Measurements from ENCODE around the gene SLC12A7. TPM values are rescaled to one million over a fixed set of nuclear protein-coding genes. Genes with fewer than 3 reads are reported as not detected.
"Not testable (repeated sequence)": the region's sequence is repeated elsewhere in the genome, so short reads cannot be mapped to it uniquely, and the experiment has no call there.

SLC12A7 gene
- total RNA-seq, 2 experiments from 2014 or later, result 101 to 111 TPM

DNA sequence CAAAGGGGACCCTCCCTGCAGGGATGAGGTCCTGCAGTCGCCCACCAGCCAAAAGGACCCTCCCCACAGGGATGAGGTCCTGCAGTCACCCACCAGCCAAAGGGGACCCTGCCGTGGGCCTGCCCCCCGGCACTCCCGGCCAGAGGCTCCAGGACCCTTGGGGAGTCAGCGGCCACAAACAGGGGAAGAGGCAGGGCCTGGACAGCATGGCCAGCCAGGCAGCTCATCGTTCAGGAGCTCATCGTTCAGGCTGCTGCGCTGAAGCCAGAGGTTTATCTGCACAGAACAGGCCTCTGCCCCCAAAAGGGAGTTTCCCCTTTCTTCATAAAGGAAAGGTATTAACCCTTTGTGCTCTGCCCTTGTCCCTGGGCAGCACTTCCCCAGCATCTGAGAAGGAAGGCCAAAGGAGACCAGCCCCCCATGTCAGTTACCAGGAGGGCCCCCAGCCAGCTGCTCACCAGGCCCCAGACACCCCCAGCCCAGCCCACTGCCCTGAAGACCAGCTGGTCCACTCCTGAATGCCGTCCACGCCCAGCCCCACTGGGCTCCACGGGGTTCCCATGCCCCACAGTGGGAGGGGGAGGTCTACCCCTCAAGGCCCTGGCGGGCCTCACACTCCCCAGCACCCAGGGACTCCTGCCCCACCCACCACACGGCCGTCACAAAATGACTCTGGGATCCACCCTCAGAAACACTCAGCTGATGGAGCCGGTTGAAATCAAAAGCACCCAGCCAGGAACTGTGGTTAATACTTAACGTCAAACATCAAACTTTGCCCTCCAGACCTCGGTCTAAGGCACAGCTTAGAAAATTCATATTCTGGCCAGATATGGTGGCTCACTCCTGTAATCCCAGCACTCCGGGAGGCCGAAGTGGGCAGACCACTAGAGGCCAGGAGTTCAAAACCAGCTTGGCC, 6.3 kb downstream of the SLC12A7 start:
- ATAC-seq (peak; percentile 63), DNase-seq (peak; percentile 87)
- CTCF ChIA-PET, result interaction anchor here (1.0 to 2.9 kb wide), 6 partner anchors 35 to 274 kb away, joined by 3 to 11 read pairs (median 4); no protein-coding TSS in a partner anchor
- Mint-ChIP-seq H3K4me3 (peak overlapping the region; percentile 88), H3K9me3 (ENCODE audit: insufficient read depth) (no peaks in the 10 kb centered on the region), H3K27ac (peak overlapping the region; percentile 98), H3K36me3 (ENCODE audit: low read depth) (peaks cover 52% of the 10 kb centered on the region), H3K27me3 (ENCODE audit: low read depth) (no peaks in the 10 kb centered on the region), H3K4me1 (ENCODE audit: low read depth) (peaks cover 87% of the 10 kb centered on the region)
- POLR2A ChIA-PET, result interaction anchor here (0.8 to 1.6 kb wide), 6 partner anchors 8 to 148 kb away, joined by 3 to 5 read pairs (median 4); no protein-coding TSS in a partner anchor

DNA sequence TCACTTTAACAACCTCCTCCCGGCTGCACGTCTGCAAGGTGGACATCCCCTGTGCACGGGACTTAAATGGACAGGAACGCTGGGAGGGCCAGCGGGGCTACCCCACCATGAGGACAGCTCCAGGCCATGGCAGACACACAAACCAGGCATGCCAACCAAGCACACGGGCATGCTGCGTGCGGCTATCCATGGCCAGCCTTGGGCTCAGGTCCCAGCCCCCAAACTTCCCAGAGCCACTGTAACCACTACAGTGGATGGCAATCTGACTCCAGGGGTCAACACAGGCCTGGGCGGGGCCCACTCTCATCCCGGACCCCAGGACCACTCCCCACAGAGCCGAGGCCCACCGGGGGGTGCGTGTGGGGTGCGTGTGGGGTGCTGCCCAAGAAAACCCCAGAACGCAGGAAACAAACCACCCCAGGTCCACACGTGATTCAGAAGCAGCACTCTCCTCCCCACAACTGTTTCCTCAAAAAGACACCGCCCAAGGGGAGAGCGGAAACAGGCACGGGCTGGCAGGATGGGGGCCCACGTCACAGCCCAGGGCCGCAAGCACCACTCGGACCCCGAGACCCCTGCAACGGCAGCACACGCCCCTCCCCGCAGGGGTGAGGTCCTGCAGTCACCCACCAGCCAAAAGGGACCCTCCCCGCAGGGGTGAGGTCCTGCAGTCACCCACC, 7.4 kb downstream of the SLC12A7 start:
- H3K4me3 Mint-ChIP-seq, result peak overlapping the region; percentile 88

DNA sequence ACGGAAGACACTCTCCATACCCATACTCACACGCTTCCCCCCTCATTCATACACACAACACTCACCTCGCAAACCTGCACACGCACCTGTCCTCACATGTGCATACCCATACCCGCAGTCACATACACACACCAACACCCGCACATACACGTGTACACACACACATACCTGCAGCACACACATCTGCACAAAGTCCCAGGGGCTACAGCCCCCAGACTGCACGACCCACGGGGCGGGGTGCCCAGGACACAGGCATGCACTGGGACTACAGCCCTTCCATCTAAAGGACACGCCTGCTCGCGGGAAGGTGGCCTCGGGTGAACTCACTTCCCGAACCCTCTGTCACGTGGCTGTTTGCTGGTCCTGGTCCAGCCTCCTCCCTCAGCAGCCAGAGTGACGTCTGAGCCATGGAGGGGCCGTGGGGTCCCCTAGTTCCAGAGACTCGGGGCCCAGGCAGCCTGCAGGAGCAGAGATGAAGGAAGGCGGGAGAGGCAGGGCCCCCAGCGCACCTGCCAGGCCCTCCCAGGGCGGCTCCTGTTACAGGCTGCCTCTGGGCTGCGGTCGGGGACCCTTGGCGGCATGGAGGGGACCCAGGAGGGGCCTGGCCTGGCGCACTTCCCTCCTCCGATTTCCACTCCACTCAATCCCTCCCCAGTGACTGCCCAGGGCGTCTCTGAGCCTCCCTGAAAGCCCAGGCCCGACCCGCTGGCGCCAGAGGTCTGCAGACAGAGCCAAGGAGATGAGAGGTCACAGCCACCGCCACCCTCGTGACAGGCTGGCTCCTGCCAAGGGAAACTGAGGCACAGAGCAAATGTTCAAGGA, 8.1 kb downstream of the SLC12A7 start:
- H3K4me1 Mint-ChIP-seq (ENCODE audit: low read depth), result peaks cover 83% of the 10 kb centered on the region
- peaks cover 44% of the 10 kb centered on the region for H3K36me3 Mint-ChIP-seq (ENCODE audit: low read depth)
- H3K27ac Mint-ChIP-seq, result peak overlapping the region; percentile 98
- H3K4me3 Mint-ChIP-seq, result peak overlapping the region; percentile 88
- POLR2A ChIA-PET, result no interaction called here
- H3K9me3 Mint-ChIP-seq (ENCODE audit: insufficient read depth), result no peaks in the 10 kb centered on the region
- CTCF ChIA-PET, result interaction anchor here (1.3 kb wide), 1 partner anchor 64 kb away, joined by 3 read pairs; no protein-coding TSS in a partner anchor
- DNase-seq, result peak; percentile 51
- no peak for ATAC-seq
- no peaks in the 10 kb centered on the region for H3K27me3 Mint-ChIP-seq (ENCODE audit: low read depth)

More for the DNA sequence above, 7.4 kb downstream of the SLC12A7 start:
- Mint-ChIP-seq H3K27me3 (ENCODE audit: low read depth) (no peaks in the 10 kb centered on the region), H3K4me1 (ENCODE audit: low read depth) (peaks cover 84% of the 10 kb centered on the region), H3K9me3 (ENCODE audit: insufficient read depth) (no peaks in the 10 kb centered on the region), H3K27ac (peak overlapping the region; percentile 98), H3K36me3 (ENCODE audit: low read depth) (peaks cover 45% of the 10 kb centered on the region)
- POLR2A ChIA-PET, result no interaction called here
- DNase-seq (peak; percentile 83), ATAC-seq (peak; percentile 41)
- CTCF ChIA-PET, result no interaction called here

DNA sequence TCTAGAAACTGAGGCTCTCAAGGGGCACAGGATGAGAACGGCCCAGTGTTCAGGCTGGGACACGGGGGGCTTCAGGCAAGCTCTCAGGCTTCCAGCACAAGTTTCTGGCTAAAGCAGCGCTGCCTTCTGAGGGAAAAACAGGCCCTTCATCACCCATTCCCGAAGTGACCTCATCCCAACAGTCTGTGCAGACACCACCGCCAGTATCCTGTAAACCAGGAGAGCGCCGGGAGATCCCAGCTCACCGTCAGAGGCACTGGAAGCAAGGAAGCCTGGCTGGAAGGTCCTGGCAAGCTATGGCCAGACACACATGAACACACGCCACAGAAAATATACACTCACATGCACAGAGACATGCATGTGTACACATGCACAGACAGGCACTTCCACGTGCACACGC, 8.8 kb downstream of the SLC12A7 start:
- CTCF ChIA-PET, result interaction anchor here (0.9 to 1.3 kb wide), 2 partner anchors 64 to 112 kb away, joined by 3 read pairs; no protein-coding TSS in a partner anchor

DNA sequence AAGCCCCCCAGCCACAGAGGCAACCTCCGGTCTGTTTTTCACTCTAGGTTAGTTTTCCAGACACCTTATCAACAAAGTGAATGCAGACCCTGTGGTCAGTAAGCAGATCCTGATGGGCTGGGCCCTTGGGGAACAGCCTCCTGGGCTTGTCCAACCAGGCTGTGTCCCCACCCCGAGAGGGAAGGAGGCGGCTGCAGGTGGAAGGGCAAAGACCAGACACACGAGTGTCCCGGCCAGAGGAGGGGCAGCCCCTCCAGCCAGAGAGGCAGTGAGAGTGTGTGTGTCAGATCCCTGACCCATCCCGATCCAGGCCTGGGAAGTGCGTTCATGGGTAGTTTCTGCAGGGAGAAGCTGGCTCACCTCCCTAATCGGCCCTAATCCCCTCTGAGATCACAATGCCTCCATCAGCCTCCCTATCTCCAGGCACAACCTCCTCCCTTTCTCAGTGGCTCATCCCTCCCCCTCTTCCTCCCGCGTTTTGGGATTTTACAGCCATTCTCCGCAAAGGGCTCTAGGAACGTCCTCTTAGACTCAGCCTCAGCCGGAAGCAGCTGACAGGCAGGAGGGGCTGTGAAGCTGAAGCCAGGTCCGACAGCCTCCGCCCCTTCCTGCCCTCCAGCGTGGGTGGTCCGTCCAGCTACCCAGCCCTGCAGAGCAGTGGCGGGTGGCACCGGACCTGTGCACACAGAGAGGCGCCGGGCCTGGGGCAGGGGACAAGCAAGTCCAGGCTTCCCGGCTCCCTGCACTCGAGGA, 9.7 kb downstream of the SLC12A7 start:
- Mint-ChIP-seq H3K4me3 (peak overlapping the region; percentile 10), H3K27me3 (ENCODE audit: low read depth) (no peaks in the 10 kb centered on the region), H3K27ac (peak overlapping the region; percentile 64), H3K36me3 (ENCODE audit: low read depth) (peaks cover 35% of the 10 kb centered on the region), H3K4me1 (ENCODE audit: low read depth) (peaks cover 76% of the 10 kb centered on the region), H3K9me3 (ENCODE audit: insufficient read depth) (no peaks in the 10 kb centered on the region)
- DNase-seq, result peak; percentile 39
- ATAC-seq, result no peak
- ChIA-PET POLR2A (no interaction called here), CTCF (interaction anchor here (0.6 to 1.3 kb wide), 3 partner anchors 39 to 111 kb away, joined by 3 read pairs; no protein-coding TSS in a partner anchor)

More for the DNA sequence above, 8.8 kb downstream of the SLC12A7 start:
- H3K27ac Mint-ChIP-seq, result peak overlapping the region; percentile 98
- ATAC-seq (no peak), DNase-seq (no peak)
- H3K4me3 Mint-ChIP-seq, result peak overlapping the region; percentile 88
- peaks cover 78% of the 10 kb centered on the region for H3K4me1 Mint-ChIP-seq (ENCODE audit: low read depth)
- H3K36me3 Mint-ChIP-seq (ENCODE audit: low read depth), result peaks cover 39% of the 10 kb centered on the region
- no peaks in the 10 kb centered on the region for H3K9me3 Mint-ChIP-seq (ENCODE audit: insufficient read depth)
- POLR2A ChIA-PET, result no interaction called here
- H3K27me3 Mint-ChIP-seq (ENCODE audit: low read depth), result no peaks in the 10 kb centered on the region

DNA sequence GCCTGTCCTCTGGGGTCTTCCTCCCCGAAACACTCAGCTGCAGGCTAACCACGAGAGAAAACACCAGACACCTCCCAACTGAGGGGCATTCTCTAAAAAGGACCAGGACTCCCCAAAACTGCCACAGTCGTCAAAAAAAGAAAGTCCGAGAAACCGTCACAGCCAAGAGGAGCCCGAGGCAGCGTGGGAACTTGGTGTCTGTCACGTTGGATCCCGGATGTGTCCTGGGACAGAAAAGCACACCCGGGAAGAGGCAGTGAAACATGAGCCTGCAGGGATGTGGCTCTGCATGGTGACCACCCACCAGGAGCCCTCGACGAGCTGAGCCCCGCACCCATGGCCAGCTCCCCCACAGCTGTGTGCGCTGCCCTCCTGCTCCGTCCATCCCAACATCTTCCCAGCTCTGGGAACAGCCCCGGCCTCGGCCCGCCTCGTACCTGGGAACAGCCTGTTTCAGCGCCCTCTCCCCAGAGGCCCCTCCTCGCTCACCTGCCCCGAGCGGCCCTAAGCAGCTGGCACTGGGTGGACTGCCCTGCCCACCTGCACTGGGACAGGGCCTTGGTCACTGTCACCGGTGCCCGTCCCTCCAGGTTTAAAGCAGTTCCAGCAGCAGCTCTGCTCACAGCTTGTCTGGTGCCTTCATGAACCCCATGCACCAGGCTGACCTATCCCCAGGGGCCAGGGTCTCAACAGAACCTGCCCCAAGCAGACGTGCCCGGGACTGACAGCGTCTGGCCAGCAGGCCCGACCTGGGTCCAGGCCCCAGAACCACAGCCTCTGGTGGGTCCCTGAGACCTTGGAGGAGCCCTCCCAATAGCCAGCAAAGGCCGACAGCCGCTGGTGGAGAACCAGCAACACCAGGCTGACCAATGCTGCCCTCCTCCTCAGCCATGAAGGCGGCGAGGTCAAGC, 10.9 kb downstream of the SLC12A7 start:
- no peak overlapping the region for H3K4me3 Mint-ChIP-seq
- no peak for ATAC-seq

DNA sequence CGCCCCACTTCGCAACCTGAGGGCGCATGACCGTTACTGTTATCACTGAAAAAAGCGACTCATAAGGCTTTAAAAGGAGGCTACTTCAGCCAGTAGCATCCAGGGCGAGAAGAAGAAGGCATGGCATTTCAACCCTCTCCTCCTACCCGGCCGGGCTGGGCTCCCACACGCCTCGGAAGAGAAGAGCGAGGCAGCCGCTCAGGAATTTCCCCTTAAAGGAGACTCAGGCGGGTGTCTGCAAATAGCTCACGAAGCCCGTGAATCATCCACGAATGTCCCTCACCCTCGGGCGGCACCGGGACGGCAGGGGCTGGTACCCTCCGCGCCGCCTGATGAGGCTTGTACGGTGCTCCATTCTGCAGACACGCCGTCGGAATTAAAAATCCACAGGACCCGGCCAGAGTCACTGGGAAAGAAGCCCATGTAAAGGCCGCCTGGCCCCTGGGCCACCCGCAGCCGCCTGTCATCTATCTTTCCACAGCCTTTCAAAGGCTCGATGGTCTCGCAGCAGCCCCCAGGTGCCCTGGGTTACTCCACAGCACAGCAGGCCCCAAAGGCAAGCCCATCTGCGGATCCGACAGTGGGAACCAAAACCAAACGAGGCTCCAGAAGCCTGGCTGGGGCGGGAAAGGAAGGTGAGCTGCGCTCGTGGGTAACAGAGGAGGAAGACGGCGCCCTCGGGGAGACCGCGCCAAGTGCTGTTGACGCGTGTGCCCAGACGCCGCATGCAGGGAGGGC, 11.8 kb downstream of the SLC12A7 start:
- ChIA-PET POLR2A (no interaction called here), CTCF (no interaction called here)
- H3K27me3 Mint-ChIP-seq (ENCODE audit: low read depth), result no peaks in the 10 kb centered on the region
- no peak for ATAC-seq
- no peaks in the 10 kb centered on the region for H3K9me3 Mint-ChIP-seq (ENCODE audit: insufficient read depth)
- H3K36me3 Mint-ChIP-seq (ENCODE audit: low read depth), result peaks cover 33% of the 10 kb centered on the region
- DNase-seq, result no peak
- H3K27ac Mint-ChIP-seq, result no peak overlapping the region
- H3K4me3 Mint-ChIP-seq, result no peak overlapping the region
- peaks cover 67% of the 10 kb centered on the region for H3K4me1 Mint-ChIP-seq (ENCODE audit: low read depth)

More for the DNA sequence above, 10.9 kb downstream of the SLC12A7 start:
- H3K4me1 Mint-ChIP-seq (ENCODE audit: low read depth), result peaks cover 71% of the 10 kb centered on the region
- no peak for DNase-seq
- H3K36me3 Mint-ChIP-seq (ENCODE audit: low read depth), result peaks cover 35% of the 10 kb centered on the region
- no peaks in the 10 kb centered on the region for H3K27me3 Mint-ChIP-seq (ENCODE audit: low read depth)
- H3K27ac Mint-ChIP-seq, result no peak overlapping the region
- CTCF ChIA-PET, result interaction anchor here (0.6 kb wide), 1 partner anchor 40 kb away, joined by 3 read pairs; no protein-coding TSS in a partner anchor
- H3K9me3 Mint-ChIP-seq (ENCODE audit: insufficient read depth), result no peaks in the 10 kb centered on the region
- POLR2A ChIA-PET, result no interaction called here

DNA sequence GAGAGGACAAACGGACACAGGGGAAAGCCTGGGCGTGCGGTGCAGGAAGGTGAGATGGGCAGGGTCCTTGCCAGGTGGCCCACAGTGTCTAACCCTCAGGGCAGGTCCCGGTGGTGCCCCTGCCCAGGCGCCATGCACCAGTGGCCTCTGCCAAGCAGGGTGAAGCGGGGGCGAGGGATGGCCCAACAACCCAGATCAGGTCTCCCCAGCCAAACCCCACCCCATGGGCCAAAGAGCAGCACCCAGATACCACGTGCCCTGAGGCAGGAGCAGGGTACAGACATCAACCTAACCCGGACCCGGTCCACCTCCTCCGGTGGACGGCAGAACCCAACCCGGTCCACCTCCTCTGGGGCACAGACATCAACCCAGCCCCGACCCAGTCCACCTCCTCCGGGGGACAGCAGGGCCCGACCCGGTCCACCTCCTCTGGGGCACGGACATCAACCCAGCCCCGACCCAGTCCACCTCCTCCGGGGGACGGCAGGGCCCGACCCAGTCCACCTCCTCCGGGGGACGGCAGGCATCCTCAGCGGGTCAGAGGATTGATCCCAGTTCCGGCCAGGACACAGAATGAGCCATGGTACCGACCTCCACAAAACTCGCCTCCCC, 12.8 kb downstream of the SLC12A7 start:
- no peak overlapping the region for H3K4me3 Mint-ChIP-seq
- no peak overlapping the region for H3K27ac Mint-ChIP-seq
- H3K4me1 Mint-ChIP-seq (ENCODE audit: low read depth), result peaks cover 62% of the 10 kb centered on the region
- ChIA-PET POLR2A (no interaction called here), CTCF (no interaction called here)
- H3K27me3 Mint-ChIP-seq (ENCODE audit: low read depth), result no peaks in the 10 kb centered on the region
- ATAC-seq (no peak), DNase-seq (no peak)
- no peaks in the 10 kb centered on the region for H3K9me3 Mint-ChIP-seq (ENCODE audit: insufficient read depth)
- H3K36me3 Mint-ChIP-seq (ENCODE audit: low read depth), result peaks cover 33% of the 10 kb centered on the region

DNA sequence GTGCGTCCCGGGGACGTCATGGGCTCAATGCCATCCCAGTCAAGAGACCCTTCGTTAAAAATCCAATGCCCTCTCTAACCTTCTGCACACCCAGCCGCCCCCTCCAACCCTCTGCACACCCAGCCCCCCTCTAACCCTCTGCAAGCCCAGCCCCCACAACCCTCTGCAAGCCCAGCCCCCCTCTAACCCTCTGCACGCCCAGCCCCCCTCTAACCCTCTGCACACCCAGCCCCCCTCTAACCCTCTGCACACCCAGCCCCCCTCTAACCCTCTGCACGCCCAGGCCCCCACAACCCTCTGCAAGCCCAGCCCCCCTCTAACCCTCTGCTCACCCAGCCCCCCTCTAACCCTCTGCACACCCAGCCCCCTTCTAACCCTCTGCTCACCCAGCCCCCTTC, 13.9 kb downstream of the SLC12A7 start:
- H3K4me1 Mint-ChIP-seq (ENCODE audit: low read depth), result peaks cover 51% of the 10 kb centered on the region

More for the DNA sequence above, 13.9 kb downstream of the SLC12A7 start:
- POLR2A ChIA-PET; ATAC-seq; H3K27me3 Mint-ChIP-seq (ENCODE audit: low read depth); H3K9me3 Mint-ChIP-seq (ENCODE audit: insufficient read depth); H3K4me3 Mint-ChIP-seq; CTCF ChIA-PET; DNase-seq: not testable (repeated sequence)
- Mint-ChIP-seq H3K36me3 (ENCODE audit: low read depth) (peaks cover 25% of the 10 kb centered on the region), H3K27ac (peak overlapping the region; percentile 62)
